Transverse colon (tissue), 4 donors: ENCODE measurements around the gene ACP4.

Experiments used
- POLR2AphosphoS5 ChIP-seq, 3 donors: sonication (generic); formaldehyde crosslinking; IDR thresholded peaks; one replicate each; pipeline ENCODE4 v1.6.1; 2016; ENCODE audit warnings: antibody characterized with exemption in 3 of 3
- TF ChIP-seq, protein P1 (sequence below), 5 experiments: fragments of 200-600 bp in 3 of 5; fragments of 450-650 bp in 2 of 5; sonication (generic) in 3 of 5; IDR thresholded peaks; 1 replicate in 2 of 5; 2 replicates in 3 of 5; pipeline ENCODE4 v1.5.1; 2016 to 2017; ENCODE audit warnings: antibody characterized with exemption in 5 of 5, inconsistent platforms in 3 of 5, mild to moderate bottlenecking in 2 of 5, moderate library complexity in 1 of 5

GRCh38 chr19:50790396-50790795 lies at the start of gene ACP4:
- TF ChIP-seq, protein P1, sequence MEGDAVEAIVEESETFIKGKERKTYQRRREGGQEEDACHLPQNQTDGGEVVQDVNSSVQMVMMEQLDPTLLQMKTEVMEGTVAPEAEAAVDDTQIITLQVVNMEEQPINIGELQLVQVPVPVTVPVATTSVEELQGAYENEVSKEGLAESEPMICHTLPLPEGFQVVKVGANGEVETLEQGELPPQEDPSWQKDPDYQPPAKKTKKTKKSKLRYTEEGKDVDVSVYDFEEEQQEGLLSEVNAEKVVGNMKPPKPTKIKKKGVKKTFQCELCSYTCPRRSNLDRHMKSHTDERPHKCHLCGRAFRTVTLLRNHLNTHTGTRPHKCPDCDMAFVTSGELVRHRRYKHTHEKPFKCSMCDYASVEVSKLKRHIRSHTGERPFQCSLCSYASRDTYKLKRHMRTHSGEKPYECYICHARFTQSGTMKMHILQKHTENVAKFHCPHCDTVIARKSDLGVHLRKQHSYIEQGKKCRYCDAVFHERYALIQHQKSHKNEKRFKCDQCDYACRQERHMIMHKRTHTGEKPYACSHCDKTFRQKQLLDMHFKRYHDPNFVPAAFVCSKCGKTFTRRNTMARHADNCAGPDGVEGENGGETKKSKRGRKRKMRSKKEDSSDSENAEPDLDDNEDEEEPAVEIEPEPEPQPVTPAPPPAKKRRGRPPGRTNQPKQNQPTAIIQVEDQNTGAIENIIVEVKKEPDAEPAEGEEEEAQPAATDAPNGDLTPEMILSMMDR (IDR thresholded peaks at IDR 0.05): no peak
- no peak for TF ChIP-seq POLR2AphosphoS5 (IDR thresholded peaks at IDR 0.05)
